Measurements from ENCODE around the gene DCC. TPM values are rescaled to one million over a fixed set of nuclear protein-coding genes. Genes with fewer than 3 reads are reported as not detected.

The DCC gene
- total RNA-seq, 6 donors from 2014 or later: 0.33 to 3.5 (median 1.0) TPM

DNA sequence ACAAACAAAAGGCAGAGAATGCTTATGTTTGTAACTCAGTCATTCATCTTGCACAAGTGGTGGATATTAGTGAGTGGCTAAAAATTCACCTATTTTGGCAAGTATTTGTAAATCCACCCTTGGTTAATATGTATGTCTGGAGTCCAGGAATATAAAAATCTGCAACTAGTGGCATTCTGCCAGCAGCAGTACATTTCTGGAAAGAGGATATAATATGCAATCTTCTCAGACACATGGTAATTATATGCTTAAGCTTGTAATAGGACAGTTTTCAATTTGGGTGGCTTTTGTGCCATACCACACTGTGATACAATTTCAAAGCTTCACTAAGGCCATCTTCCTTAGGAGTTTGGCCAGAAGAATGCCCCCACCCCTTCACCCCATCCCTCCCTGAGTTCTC lies 1191.2 kb downstream of the DCC start:
- peaks cover 0 to 2% (median 0%) of the 10 kb centered on the region in 4 donors for H3K4me1 ChIP-seq
- H3K27ac ChIP-seq: no peak overlapping the region
- H3K36me3 ChIP-seq: no peaks in the 10 kb centered on the region
- TF ChIP-seq, protein P1, sequence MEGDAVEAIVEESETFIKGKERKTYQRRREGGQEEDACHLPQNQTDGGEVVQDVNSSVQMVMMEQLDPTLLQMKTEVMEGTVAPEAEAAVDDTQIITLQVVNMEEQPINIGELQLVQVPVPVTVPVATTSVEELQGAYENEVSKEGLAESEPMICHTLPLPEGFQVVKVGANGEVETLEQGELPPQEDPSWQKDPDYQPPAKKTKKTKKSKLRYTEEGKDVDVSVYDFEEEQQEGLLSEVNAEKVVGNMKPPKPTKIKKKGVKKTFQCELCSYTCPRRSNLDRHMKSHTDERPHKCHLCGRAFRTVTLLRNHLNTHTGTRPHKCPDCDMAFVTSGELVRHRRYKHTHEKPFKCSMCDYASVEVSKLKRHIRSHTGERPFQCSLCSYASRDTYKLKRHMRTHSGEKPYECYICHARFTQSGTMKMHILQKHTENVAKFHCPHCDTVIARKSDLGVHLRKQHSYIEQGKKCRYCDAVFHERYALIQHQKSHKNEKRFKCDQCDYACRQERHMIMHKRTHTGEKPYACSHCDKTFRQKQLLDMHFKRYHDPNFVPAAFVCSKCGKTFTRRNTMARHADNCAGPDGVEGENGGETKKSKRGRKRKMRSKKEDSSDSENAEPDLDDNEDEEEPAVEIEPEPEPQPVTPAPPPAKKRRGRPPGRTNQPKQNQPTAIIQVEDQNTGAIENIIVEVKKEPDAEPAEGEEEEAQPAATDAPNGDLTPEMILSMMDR (IDR thresholded peaks at IDR 0.05): no peak
- TF ChIP-seq POLR2AphosphoS5 (IDR thresholded peaks at IDR 0.05): no peak
- TF ChIP-seq EP300 (IDR thresholded peaks at IDR 0.05): no peak
- no peak for TF ChIP-seq POLR2A (IDR thresholded peaks at IDR 0.05)
- H3K4me3 ChIP-seq: no peak overlapping the region
- H3K27me3 ChIP-seq: no peaks in the 10 kb centered on the region
- no peaks in the 10 kb centered on the region for H3K9me3 ChIP-seq
- ATAC-seq (ENCODE audit: low FRiP score in 2 of 2): no peak
- no peak for DNase-seq

DNA sequence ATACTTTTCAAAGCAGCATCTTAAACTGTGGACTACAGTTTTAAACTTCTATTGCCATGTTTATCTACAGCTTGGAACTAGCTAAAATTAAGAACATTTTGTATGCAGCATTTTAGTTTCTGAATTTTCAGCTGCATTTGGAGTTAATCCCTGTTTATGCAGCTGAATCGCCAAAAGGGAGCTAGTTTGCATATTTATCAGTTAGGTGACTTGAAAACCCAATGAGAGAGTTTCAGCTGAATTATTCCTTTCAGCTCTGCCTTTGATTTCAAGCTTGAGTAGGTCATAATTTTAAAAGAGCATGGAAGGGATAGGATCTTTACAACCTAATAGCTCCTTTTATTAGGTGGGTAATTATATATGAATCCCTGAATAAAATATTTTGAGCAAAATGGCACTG lies 1191.9 kb downstream of the DCC start:
- H3K4me3 ChIP-seq: no peak overlapping the region
- H3K27me3 ChIP-seq: no peaks in the 10 kb centered on the region
- H3K36me3 ChIP-seq: no peaks in the 10 kb centered on the region
- DNase-seq: no peak
- TF ChIP-seq, protein P1 (IDR thresholded peaks at IDR 0.05): no peak
- TF ChIP-seq EP300 (IDR thresholded peaks at IDR 0.05) (no peak), POLR2A (IDR thresholded peaks at IDR 0.05) (no peak), POLR2AphosphoS5 (IDR thresholded peaks at IDR 0.05) (no peak)
- no peaks in the 10 kb centered on the region for H3K9me3 ChIP-seq
- 56 to 80% methylated on average over 1 of the region's 1 CpG for WGBS, 2 donors
- H3K27ac ChIP-seq: no peak overlapping the region
- H3K4me1 ChIP-seq: peaks cover 0 to 2% (median 0%) of the 10 kb centered on the region in 4 donors
- ATAC-seq (ENCODE audit: low FRiP score in 2 of 2): no peak

DNA sequence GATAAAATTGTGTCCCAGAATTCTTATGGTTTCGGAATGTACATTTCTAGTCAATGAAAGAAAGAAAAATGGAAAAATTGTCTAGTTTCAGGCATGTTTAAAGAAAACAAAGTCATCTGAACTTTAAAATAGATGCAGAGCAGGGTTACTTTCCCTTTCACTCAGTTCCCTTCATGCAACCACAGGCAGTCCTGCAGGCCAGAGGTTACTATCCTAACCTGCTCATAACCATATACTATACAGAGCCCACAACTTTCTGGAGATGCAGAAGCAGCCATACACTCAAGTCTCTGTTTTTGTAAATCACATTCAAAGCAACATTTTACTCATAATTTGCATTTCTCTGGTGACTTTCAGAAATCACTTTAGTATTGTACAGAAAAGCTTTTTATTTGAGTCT lies 1194.2 kb downstream of the DCC start:
- DNase-seq: no peak
- Histone ChIP-seq H3K27me3 (no peaks in the 10 kb centered on the region), H3K36me3 (no peaks in the 10 kb centered on the region), H3K4me1 (peaks cover 0 to 2% (median 0%) of the 10 kb centered on the region in 4 donors), H3K9me3 (no peaks in the 10 kb centered on the region), H3K4me3 (no peak overlapping the region), H3K27ac (no peak overlapping the region)
- TF ChIP-seq POLR2AphosphoS5 (IDR thresholded peaks at IDR 0.05) (no peak), POLR2A (IDR thresholded peaks at IDR 0.05) (no peak), EP300 (IDR thresholded peaks at IDR 0.05) (no peak)
- TF ChIP-seq, protein P1 (IDR thresholded peaks at IDR 0.05): no peak
- WGBS, 2 donors: 88 to 91% methylated on average over 1 of the region's 1 CpG
- ATAC-seq (ENCODE audit: low FRiP score in 2 of 2): no peak

DNA sequence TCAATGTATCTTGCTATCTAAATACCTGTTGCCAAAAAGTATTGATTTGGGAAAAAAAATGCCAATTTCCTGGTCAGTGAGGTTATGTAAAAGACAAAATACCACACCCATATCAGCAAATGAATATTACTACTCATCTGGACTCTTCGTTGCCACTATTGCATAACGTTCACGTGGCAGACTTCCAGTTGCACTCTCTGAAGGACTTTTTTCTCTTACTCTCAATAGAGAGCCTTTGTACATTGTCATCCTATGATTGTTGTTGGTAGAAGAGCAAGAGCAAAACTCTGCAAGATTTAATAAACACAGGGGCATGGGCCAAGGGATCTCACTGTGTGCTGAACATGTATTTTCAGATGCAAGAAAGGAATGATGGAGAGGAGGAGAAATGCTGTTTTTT lies 1194.7 kb downstream of the DCC start:
- Histone ChIP-seq H3K9me3 (no peaks in the 10 kb centered on the region), H3K27ac (no peak overlapping the region), H3K4me3 (no peak overlapping the region), H3K36me3 (no peaks in the 10 kb centered on the region), H3K4me1 (peaks cover 0 to 2% (median 0%) of the 10 kb centered on the region in 4 donors), H3K27me3 (no peaks in the 10 kb centered on the region)
- peak in 1 of 2 donors; percentile 59 for ATAC-seq (ENCODE audit: low FRiP score in 2 of 2)
- 61 to 62% methylated on average over 3 of the region's 3 CpGs for WGBS, 2 donors
- no peak for TF ChIP-seq POLR2AphosphoS5 (IDR thresholded peaks at IDR 0.05)
- TF ChIP-seq, protein P1 (IDR thresholded peaks at IDR 0.05): no peak
- no peak for TF ChIP-seq POLR2A (IDR thresholded peaks at IDR 0.05)
- no peak for TF ChIP-seq EP300 (IDR thresholded peaks at IDR 0.05)
- DNase-seq: peak in 1 of 2 donors; percentile 37

DNA sequence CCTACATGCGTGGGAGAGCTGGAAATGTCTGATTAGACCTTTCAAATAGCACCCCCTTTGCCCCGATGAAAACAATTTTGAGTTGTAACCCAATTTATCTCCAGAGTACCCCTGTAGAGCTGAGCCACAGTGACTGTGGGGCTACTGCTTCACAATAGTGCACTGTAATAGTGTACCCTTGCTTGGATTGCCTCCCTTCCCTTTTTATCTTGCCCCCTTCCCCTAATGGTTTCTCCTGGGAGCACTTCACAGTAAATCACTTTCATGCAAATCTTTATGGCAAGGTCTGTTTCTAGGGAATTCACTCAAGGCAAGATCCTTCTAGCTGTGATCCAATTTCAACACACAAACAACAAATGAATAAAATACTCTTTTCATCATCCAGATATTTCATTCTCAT lies 1196.9 kb downstream of the DCC start:
- no peaks in the 10 kb centered on the region for H3K36me3 ChIP-seq
- peaks cover 0 to 2% (median 0%) of the 10 kb centered on the region in 4 donors for H3K4me1 ChIP-seq
- no peaks in the 10 kb centered on the region for H3K27me3 ChIP-seq
- no peak for DNase-seq
- no peak overlapping the region for H3K4me3 ChIP-seq
- TF ChIP-seq, protein P1 (IDR thresholded peaks at IDR 0.05): no peak
- TF ChIP-seq POLR2AphosphoS5 (IDR thresholded peaks at IDR 0.05) (no peak), POLR2A (IDR thresholded peaks at IDR 0.05) (no peak), EP300 (IDR thresholded peaks at IDR 0.05) (no peak)
- no peak for ATAC-seq (ENCODE audit: low FRiP score in 2 of 2)
- WGBS, 2 donors: 77 to 79% methylated on average over 2 of the region's 2 CpGs
- no peaks in the 10 kb centered on the region for H3K9me3 ChIP-seq
- no peak overlapping the region for H3K27ac ChIP-seq

Measured in upper lobe of left lung (tissue), 6 donors.